Measurements from ENCODE around the gene FCMR. TPM values are rescaled to one million over a fixed set of nuclear protein-coding genes. Genes with fewer than 3 reads are reported as not detected.

The FCMR gene
- total RNA-seq, 1 donor from 2014 or later: 24.5 TPM

GRCh38 chr1:206899717-206900116, 22.0 kb downstream of the FCMR start:
- peaks cover 63% of the 10 kb centered on the region for H3K4me1 Mint-ChIP-seq (ENCODE audit: low read depth)
- no peak for DNase-seq (ENCODE audit: low spot score)
- no peak overlapping the region for H3K4me3 Mint-ChIP-seq
- intact Hi-C loops (cut with micrococcal nuclease): loop anchor here (10.0 kb wide), 1 partner anchor 395 kb away; the partner anchor contains the start of gene RASSF5
- no peaks in the 10 kb centered on the region for H3K27me3 Mint-ChIP-seq (ENCODE audit: insufficient read depth)
- H3K36me3 Mint-ChIP-seq (ENCODE audit: low read depth): peaks cover 30% of the 10 kb centered on the region
- no peaks in the 10 kb centered on the region for H3K9me3 Mint-ChIP-seq
- H3K27ac Mint-ChIP-seq: no peak overlapping the region

- Mint-ChIP-seq H3K27me3 (ENCODE audit: insufficient read depth) (no peaks in the 10 kb centered on the region), H3K27ac (no peak overlapping the region), H3K4me3 (no peak overlapping the region), H3K9me3 (no peaks in the 10 kb centered on the region), H3K4me1 (ENCODE audit: low read depth) (peaks cover 61% of the 10 kb centered on the region), H3K36me3 (ENCODE audit: low read depth) (peaks cover 24% of the 10 kb centered on the region)
- intact Hi-C loops (cut with micrococcal nuclease): no loop called here
- DNase-seq (ENCODE audit: low spot score): no peak
These were observed 22.8 kb downstream of the FCMR start for GRCh38 chr1:206898915-206899431.

- no peak overlapping the region for H3K4me3 Mint-ChIP-seq
These were observed 23.4 kb downstream of the FCMR start for GRCh38 chr1:206898089-206898914.

DNA sequence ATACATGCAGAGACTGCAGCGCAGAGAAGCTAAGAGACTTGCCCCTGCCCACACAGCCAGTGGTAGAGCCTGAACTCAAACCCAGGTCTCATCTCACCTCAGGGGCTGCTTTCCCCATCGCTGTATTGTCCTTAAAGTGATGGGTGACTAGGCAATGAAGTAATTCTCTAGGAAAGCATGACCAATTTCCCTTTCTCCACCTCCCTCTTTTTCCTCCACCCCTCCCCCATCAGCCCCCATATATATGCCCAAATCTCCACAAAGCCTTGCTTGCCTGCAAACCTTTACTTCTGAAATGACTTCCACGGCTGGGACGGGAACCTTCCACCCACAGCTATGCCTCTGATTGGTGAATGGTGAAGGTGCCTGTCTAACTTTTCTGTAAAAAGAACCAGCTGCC, 24.6 kb downstream of the FCMR start, which contains the start of gene IL24:
Gene IL24, plus strand, starts transcription at position 269 of the 400 bp plus-strand sequence. CDS start 390 bp downstream, outside the sequence.
- peak within 1 kb of the TSS; percentile 84 for H3K27ac Mint-ChIP-seq
- peaks cover 7% of the 10 kb centered on the region for H3K36me3 Mint-ChIP-seq (ENCODE audit: low read depth)
- intact Hi-C loops (cut with micrococcal nuclease): loop anchor here (1.0 kb wide), 3 partner anchors 8 to 94 kb away; no protein-coding TSS in a partner anchor
- H3K4me1 Mint-ChIP-seq (ENCODE audit: low read depth): peaks cover 61% of the 10 kb centered on the region
- H3K27me3 Mint-ChIP-seq (ENCODE audit: insufficient read depth): no peaks in the 10 kb centered on the region
- H3K4me3 Mint-ChIP-seq: peak within 1 kb of the TSS; percentile 73
- DNase-seq (ENCODE audit: low spot score): no peak
- H3K9me3 Mint-ChIP-seq: no peaks in the 10 kb centered on the region

More at GRCh38 chr1:206898089-206898914, 23.4 kb downstream of the FCMR start:
- Mint-ChIP-seq H3K27ac (peak overlapping the region; percentile 63), H3K9me3 (no peaks in the 10 kb centered on the region), H3K27me3 (ENCODE audit: insufficient read depth) (no peaks in the 10 kb centered on the region), H3K4me1 (ENCODE audit: low read depth) (peaks cover 61% of the 10 kb centered on the region), H3K36me3 (ENCODE audit: low read depth) (peaks cover 17% of the 10 kb centered on the region)
- DNase-seq (ENCODE audit: low spot score): no peak
- intact Hi-C loops (cut with micrococcal nuclease): no loop called here

DNA sequence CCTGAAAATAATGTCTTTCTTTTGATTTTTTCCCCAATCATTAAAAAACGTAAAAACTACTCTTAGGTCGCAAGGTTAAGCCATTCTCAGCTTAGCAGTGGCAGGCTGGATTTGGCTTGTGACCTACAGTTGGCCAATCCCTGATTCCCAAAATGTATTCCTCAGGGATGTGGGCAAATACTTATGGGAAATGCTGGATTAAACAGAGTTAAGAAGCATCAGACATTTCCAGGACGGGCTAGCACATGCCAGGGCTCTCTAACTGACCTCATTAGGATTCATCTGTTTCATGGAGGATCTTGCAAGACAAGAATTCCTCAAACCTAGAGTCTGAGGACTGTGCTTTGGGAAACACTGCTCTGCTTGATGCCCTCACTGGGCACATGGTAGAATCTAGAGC, 25.5 kb downstream of the FCMR start:
- H3K27ac Mint-ChIP-seq: peak overlapping the region; percentile 84
- H3K27me3 Mint-ChIP-seq (ENCODE audit: insufficient read depth): no peaks in the 10 kb centered on the region
- intact Hi-C loops (cut with micrococcal nuclease): no loop called here
- H3K36me3 Mint-ChIP-seq (ENCODE audit: low read depth): peaks cover 3% of the 10 kb centered on the region
- H3K9me3 Mint-ChIP-seq: no peaks in the 10 kb centered on the region
- H3K4me3 Mint-ChIP-seq: no peak overlapping the region
- DNase-seq (ENCODE audit: low spot score): no peak
- H3K4me1 Mint-ChIP-seq (ENCODE audit: low read depth): peaks cover 65% of the 10 kb centered on the region

DNA sequence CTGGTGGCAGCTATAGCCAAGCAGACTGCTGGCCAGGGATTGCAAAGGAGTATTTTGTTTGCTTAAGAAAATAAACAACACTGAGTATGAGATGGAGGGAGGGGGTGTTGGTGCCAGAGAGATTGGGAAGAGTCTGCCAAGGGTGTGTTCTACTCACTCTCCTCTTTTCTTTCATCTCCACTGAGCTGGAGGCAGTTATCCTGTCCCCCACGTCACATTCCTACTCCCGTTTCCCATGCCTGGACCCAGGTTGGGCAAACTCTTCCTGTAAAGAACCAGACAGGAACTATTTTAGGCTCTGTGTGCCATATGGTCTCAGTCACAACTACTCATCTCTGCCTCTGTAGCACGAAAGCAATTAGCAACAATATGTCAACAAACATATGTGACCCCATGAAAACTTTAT, 25.9 kb downstream of the FCMR start:
- peaks cover 3% of the 10 kb centered on the region for H3K36me3 Mint-ChIP-seq (ENCODE audit: low read depth)
- intact Hi-C loops (cut with micrococcal nuclease): no loop called here
- peak overlapping the region; percentile 32 for H3K27ac Mint-ChIP-seq
- no peak for DNase-seq (ENCODE audit: low spot score)
- H3K9me3 Mint-ChIP-seq: no peaks in the 10 kb centered on the region
- no peak overlapping the region for H3K4me3 Mint-ChIP-seq
- no peaks in the 10 kb centered on the region for H3K27me3 Mint-ChIP-seq (ENCODE audit: insufficient read depth)
- H3K4me1 Mint-ChIP-seq (ENCODE audit: low read depth): peaks cover 65% of the 10 kb centered on the region

DNA sequence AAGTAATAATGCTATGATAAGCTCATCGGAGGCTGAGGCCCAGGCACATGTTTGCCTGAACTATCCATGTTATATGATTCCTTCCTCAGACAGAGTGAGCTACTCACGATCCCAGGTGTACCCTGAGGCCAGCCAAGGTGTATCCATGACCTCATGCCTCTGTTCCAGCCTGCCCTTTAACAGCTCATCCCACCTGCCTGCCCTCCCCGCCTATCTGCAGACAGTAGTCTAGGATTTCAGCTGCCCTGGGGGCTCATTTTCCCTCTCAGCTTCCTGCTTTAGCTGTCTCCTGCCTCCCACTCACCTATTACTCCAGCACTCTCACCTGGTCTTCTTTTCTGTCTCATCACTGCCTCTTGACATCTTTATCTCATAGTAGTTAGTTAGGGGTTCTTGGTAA, 26.4 kb downstream of the FCMR start:
- H3K4me1 Mint-ChIP-seq (ENCODE audit: low read depth): peaks cover 65% of the 10 kb centered on the region

GRCh38 chr1:206893380-206893779, 28.4 kb downstream of the FCMR start:
- intact Hi-C loops (cut with micrococcal nuclease): no loop called here
- no peak overlapping the region for H3K4me3 Mint-ChIP-seq
- H3K9me3 Mint-ChIP-seq: no peaks in the 10 kb centered on the region
- H3K27ac Mint-ChIP-seq: no peak overlapping the region
- no peaks in the 10 kb centered on the region for H3K27me3 Mint-ChIP-seq (ENCODE audit: insufficient read depth)
- H3K4me1 Mint-ChIP-seq (ENCODE audit: low read depth): peaks cover 70% of the 10 kb centered on the region
- no peak for DNase-seq (ENCODE audit: low spot score)
- H3K36me3 Mint-ChIP-seq (ENCODE audit: low read depth): peaks cover 3% of the 10 kb centered on the region

More for the DNA sequence above, 26.4 kb downstream of the FCMR start:
- Mint-ChIP-seq H3K4me3 (no peak overlapping the region), H3K27ac (no peak overlapping the region), H3K27me3 (ENCODE audit: insufficient read depth) (no peaks in the 10 kb centered on the region), H3K9me3 (no peaks in the 10 kb centered on the region), H3K36me3 (ENCODE audit: low read depth) (peaks cover 3% of the 10 kb centered on the region)
- DNase-seq (ENCODE audit: low spot score): no peak
- intact Hi-C loops (cut with micrococcal nuclease): no loop called here

DNA sequence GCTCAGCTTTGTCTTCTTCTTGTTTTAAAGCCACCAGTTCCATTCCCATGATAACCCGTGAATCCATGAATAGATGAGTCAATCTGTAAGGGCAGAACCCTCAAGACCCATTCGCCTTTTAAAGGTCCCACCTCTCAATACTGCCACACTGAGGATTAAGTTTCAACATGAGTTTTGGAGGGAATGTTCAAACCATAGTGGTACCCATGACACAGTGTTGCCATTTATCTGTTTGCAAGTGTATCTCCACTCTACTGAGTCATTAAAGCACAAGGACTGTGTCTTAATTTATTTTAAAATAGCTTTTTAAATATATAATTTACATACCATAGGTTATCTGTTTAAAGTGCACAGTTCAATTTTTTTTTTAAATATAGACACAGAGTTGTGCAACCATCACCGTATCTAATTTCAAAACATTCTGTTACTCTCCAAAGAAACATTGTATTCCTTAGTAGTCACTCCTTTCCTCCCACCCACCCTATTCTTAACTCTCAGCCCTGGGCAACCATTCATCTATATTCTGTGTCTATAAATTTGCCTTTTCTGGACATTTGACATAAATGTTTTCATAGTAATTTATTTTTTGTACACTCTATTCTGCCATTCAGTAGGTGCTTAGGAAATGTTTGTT, 29.3 kb downstream of the FCMR start:
- no peak for DNase-seq (ENCODE audit: low spot score)
- no peak overlapping the region for H3K4me3 Mint-ChIP-seq
- peaks cover 66% of the 10 kb centered on the region for H3K4me1 Mint-ChIP-seq (ENCODE audit: low read depth)
- intact Hi-C loops (cut with micrococcal nuclease): no loop called here
- no peak overlapping the region for H3K27ac Mint-ChIP-seq
- no peaks in the 10 kb centered on the region for H3K9me3 Mint-ChIP-seq
- peaks cover 5% of the 10 kb centered on the region for H3K36me3 Mint-ChIP-seq (ENCODE audit: low read depth)
- peaks cover under 1% of the 10 kb centered on the region for H3K27me3 Mint-ChIP-seq (ENCODE audit: insufficient read depth)

- Mint-ChIP-seq H3K36me3 (ENCODE audit: low read depth) (peaks cover 5% of the 10 kb centered on the region), H3K27ac (no peak overlapping the region), H3K9me3 (no peaks in the 10 kb centered on the region), H3K4me3 (no peak overlapping the region), H3K27me3 (ENCODE audit: insufficient read depth) (peaks cover 8% of the 10 kb centered on the region), H3K4me1 (ENCODE audit: low read depth) (peaks cover 55% of the 10 kb centered on the region)
- intact Hi-C loops (cut with micrococcal nuclease): no loop called here
- DNase-seq (ENCODE audit: low spot score): no peak
These were observed 30.3 kb downstream of the FCMR start for GRCh38 chr1:206891412-206891811.

- intact Hi-C loops (cut with micrococcal nuclease): no loop called here
- Mint-ChIP-seq H3K27ac (peak overlapping the region; percentile 25), H3K27me3 (ENCODE audit: insufficient read depth) (peaks cover 9% of the 10 kb centered on the region), H3K4me1 (ENCODE audit: low read depth) (peaks cover 48% of the 10 kb centered on the region), H3K9me3 (no peaks in the 10 kb centered on the region), H3K4me3 (peak overlapping the region; percentile 32), H3K36me3 (ENCODE audit: low read depth) (peaks cover 2% of the 10 kb centered on the region)
- no peak for DNase-seq (ENCODE audit: low spot score)
These were observed 31.3 kb downstream of the FCMR start for GRCh38 chr1:206890125-206891060.

DNA sequence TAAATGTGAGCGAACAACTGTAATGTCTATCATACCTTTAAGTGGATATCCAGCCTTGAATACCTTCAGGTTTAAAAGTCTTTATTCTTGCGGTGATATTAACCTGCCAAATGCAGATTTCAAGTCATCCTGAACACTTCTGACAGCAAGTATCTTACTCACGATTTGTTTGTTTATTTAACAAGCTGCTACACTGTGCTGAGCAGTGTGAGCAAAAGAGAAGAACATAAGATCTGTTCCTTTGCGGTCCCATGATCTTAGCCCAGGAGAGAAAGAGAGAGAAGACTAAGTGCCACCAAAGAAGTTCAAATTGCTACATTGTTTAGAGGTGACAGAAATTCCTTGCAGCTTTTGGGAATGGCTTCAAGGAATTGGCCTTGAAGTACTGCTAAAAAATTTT, 34.0 kb downstream of the FCMR start:
- Mint-ChIP-seq H3K4me3 (no peak overlapping the region), H3K27ac (no peak overlapping the region), H3K4me1 (ENCODE audit: low read depth) (peaks cover 36% of the 10 kb centered on the region), H3K36me3 (ENCODE audit: low read depth) (peaks cover 2% of the 10 kb centered on the region), H3K27me3 (ENCODE audit: insufficient read depth) (peaks cover 16% of the 10 kb centered on the region), H3K9me3 (no peaks in the 10 kb centered on the region)
- no peak for DNase-seq (ENCODE audit: low spot score)
- intact Hi-C loops (cut with micrococcal nuclease): no loop called here

Data from activated T-helper 1 cell treated with anti-CD3 and anti-CD28 coated beads, Interleukin-12 subunit alpha, Interleukin-12 subunit beta, Interleukin-2, Interleukin-4 antibody, amounts not matched to agents 30 ng/mL and 10 ng/mL and 1 ng/mL, durations not matched to agents 14 hours and 24 hours and 36 hours (primary cell).